Tibial nerve (tissue), 4 donors: Measurements from ENCODE around the gene PCDHGA6.
"Not testable (repeated sequence)": the region's sequence is repeated elsewhere in the genome, so short reads cannot be mapped to it uniquely, and the experiment has no call there.

Source experiments
- CTCF ChIP-seq, 5 experiments: fragments of 200-600 bp in 3 of 5; fragments of 450-650 bp in 2 of 5; sonication (generic) in 3 of 5; IDR thresholded peaks; one replicate each; pipeline ENCODE4 v1.5.1; 2016 to 2019; ENCODE audit warnings: antibody characterized with exemption in 5 of 5, mild to moderate bottlenecking in 3 of 5, moderate library complexity in 2 of 5
- EP300 ChIP-seq, 2 donors: sonication (generic); formaldehyde crosslinking; IDR thresholded peaks; one replicate each; pipeline ENCODE4 v1.6.1; 2017; ENCODE audit warnings: antibody characterized with exemption in 2 of 2, mild to moderate bottlenecking in 1 of 2
- POLR2A ChIP-seq, 2 donors: fragments of 450-650 bp; IDR thresholded peaks; one replicate each; pipeline ENCODE4 v1.6.1; 2017; ENCODE audit warnings: antibody characterized with exemption in 2 of 2, mild to moderate bottlenecking in 2 of 2, moderate library complexity in 2 of 2

GRCh38 chr5:141415275-141415618 lies 41.6 kb downstream of the PCDHGA6 start:
- not testable (repeated sequence) for TF ChIP-seq CTCF, POLR2A, EP300 (IDR thresholded peaks at IDR 0.05)
